HEK293T (cell line): ENCODE measurements around the gene GANC.
"Not testable (repeated sequence)": the region's sequence is repeated elsewhere in the genome, so short reads cannot be mapped to it uniquely, and the experiment has no call there.

ENCODE experiments used
- ARNT ChIP-seq: fragments of 450-650 bp; IDR thresholded peaks from 2 replicates; pipeline ENCODE4 v1.6.1; 2017; ENCODE audit warnings: mild to moderate bottlenecking
- BHLHE40 ChIP-seq: fragments of 450-650 bp; IDR thresholded peaks from 2 replicates; pipeline ENCODE4 v1.6.1; 2016; ENCODE audit warnings: mild to moderate bottlenecking, moderate library complexity, borderline replicate concordance
- ELF4 ChIP-seq: fragments of 450-650 bp; IDR thresholded peaks from 2 replicates; pipeline ENCODE4 v1.6.1; 2017; ENCODE audit warnings: antibody characterized with exemption
- FOXK2 ChIP-seq: fragments of 450-650 bp; IDR thresholded peaks from 2 replicates; pipeline ENCODE4 v1.6.1; 2016; ENCODE audit warnings: mild to moderate bottlenecking
- FOXM1 ChIP-seq: fragments of 450-650 bp; IDR thresholded peaks from 2 replicates; pipeline ENCODE4 v1.6.1; 2017; ENCODE audit warnings: mild to moderate bottlenecking, borderline replicate concordance
- L3MBTL2 ChIP-seq: fragments of 450-650 bp; conservative IDR thresholded peaks from 2 replicates; pipeline ENCODE4 v1.6.1; 2016; ENCODE audit warnings: mild to moderate bottlenecking
- LEF1 ChIP-seq: fragments of 450-650 bp; IDR thresholded peaks from 2 replicates; pipeline ENCODE4 v1.6.1; 2017; ENCODE audit warnings: mild to moderate bottlenecking, borderline replicate concordance
- NFRKB ChIP-seq: fragments of 450-650 bp; IDR thresholded peaks from 2 replicates; pipeline ENCODE4 v1.6.1; 2016; ENCODE audit warnings: mild to moderate bottlenecking, moderate library complexity
- SP1 ChIP-seq: fragments of 450-650 bp; IDR thresholded peaks from 2 replicates; pipeline ENCODE4 v1.6.1; 2017
- SUZ12 ChIP-seq: fragments of 450-650 bp; IDR thresholded peaks from 2 replicates; pipeline ENCODE4 v1.6.1; 2016; ENCODE audit warnings: mild to moderate bottlenecking
- TARDBP ChIP-seq: fragments of 450-650 bp; IDR thresholded peaks from 2 replicates; pipeline ENCODE4 v1.6.1; 2016
- ZNF384 ChIP-seq: fragments of 450-650 bp; IDR thresholded peaks from 2 replicates; pipeline ENCODE4 v1.6.1; 2016
- TF ChIP-seq, protein P1 (sequence below): fragments of 450-650 bp; IDR thresholded peaks from 2 replicates; pipeline ENCODE4 v1.6.1; 2016

DNA sequence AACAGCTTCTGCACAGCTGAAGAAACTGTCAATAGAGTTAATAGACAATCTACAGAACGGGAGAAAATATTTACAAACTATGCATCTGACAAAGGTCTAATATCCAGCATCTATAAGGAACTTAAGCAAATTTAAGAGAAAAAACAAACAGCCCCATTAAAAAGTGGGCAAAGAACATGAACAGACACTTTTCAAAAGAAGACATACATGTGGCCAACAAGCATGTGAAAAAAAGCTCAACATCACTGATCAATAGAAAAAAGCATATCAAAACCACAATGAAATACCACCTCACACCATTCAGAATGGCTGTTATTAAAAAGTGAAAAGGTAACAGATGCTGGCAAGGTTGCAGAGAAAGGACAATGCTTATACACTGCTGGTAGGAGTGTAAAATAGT, 63.6 kb downstream of the GANC start:
- TF ChIP-seq BHLHE40, SUZ12, NFRKB, FOXM1, LEF1, L3MBTL2, ZNF384, TARDBP, ARNT, ELF4, SP1, FOXK2: not testable (repeated sequence)
- TF ChIP-seq, protein P1, sequence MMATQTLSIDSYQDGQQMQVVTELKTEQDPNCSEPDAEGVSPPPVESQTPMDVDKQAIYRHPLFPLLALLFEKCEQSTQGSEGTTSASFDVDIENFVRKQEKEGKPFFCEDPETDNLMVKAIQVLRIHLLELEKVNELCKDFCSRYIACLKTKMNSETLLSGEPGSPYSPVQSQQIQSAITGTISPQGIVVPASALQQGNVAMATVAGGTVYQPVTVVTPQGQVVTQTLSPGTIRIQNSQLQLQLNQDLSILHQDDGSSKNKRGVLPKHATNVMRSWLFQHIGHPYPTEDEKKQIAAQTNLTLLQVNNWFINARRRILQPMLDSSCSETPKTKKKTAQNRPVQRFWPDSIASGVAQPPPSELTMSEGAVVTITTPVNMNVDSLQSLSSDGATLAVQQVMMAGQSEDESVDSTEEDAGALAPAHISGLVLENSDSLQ = not testable (repeated sequence)
